H1 (cell line): ENCODE results near the gene FAT1. TPM values are rescaled to one million over a fixed set of nuclear protein-coding genes. Genes with fewer than 3 reads are reported as not detected.

Experiments
- CTCF ChIA-PET: fragments of 300-600 bp; sonication (Branson Sonifier 250); formaldehyde crosslinking; loops from one replicate; lab custom pipeline; 2021; ENCODE audit not compliant: partially characterized antibody; lab: Charles Lee
- POLR2A ChIA-PET: fragments of 300-600 bp; sonication (Branson Sonifier 250); formaldehyde crosslinking; loops from one replicate; lab custom pipeline; 2021; ENCODE audit warnings: inconsistent platforms; ENCODE audit not compliant: partially characterized antibody; lab: Charles Lee
- DNase-seq, 2 experiments: peaks; one replicate each; pipeline versions ENCODE4 v3.0.0 to v3.0.0-alpha.2; 2010 to 2022; ENCODE audit warnings: low spot score in 2 of 2, low read depth in 1 of 2, mixed read lengths in 1 of 2
- FAIRE-seq: peaks from 2 replicates; lab custom pipeline; 2011; peaks lifted over from hg19 to GRCh38; lab: Jason Lieb, UNC
- H2AFZ ChIP-seq: 2 replicates; pipeline ENCODE4 v1.8.1; 2012; ENCODE audit warnings: low read length, inconsistent platforms
- H2AK5ac ChIP-seq: 2 replicates; pipeline ENCODE4 v1.6.1; 2013; ENCODE audit warnings: low read depth, low read length
- H2BK120ac ChIP-seq: replicated peaks from 2 replicates; pipeline ENCODE3; 2013; ENCODE audit warnings: low read depth, low read length, inconsistent platforms
- H2BK12ac ChIP-seq: 2 replicates; pipeline ENCODE4 v1.6.1; 2013; ENCODE audit warnings: low read depth, low read length
- H2BK15ac ChIP-seq: 2 replicates; pipeline ENCODE4 v1.6.1; 2013; ENCODE audit warnings: low read length
- H2BK20ac ChIP-seq: 2 replicates; pipeline ENCODE4 v1.6.1; 2013; ENCODE audit warnings: low read length
- H2BK5ac ChIP-seq: 2 replicates; pipeline ENCODE4 v1.6.1; 2013; ENCODE audit warnings: low read depth, low read length
- H3K14ac ChIP-seq: 2 replicates; pipeline ENCODE4 v1.6.1; 2013; ENCODE audit warnings: inconsistent platforms; ENCODE audit not compliant: insufficient read length
- H3K18ac ChIP-seq: 2 replicates; pipeline ENCODE4 v1.6.1; 2013; ENCODE audit warnings: low read length; ENCODE audit errors: extremely low read depth
- H3K23ac ChIP-seq: 2 replicates; pipeline ENCODE4 v1.6.1; 2013; ENCODE audit warnings: inconsistent platforms; ENCODE audit not compliant: insufficient read length
- H3K23me2 ChIP-seq: 2 replicates; pipeline ENCODE4 v1.6.1; 2013; ENCODE audit warnings: low read depth, low read length
- H3K27ac ChIP-seq: 2 replicates; pipeline ENCODE4 v1.6.1; 2011; ENCODE audit warnings: low read depth, low read length, inconsistent platforms
- H3K27me3 ChIP-seq, 4 experiments: replicated peaks in 1 of 4; 1 replicate in 1 of 4; 2 replicates in 3 of 4; pipeline versions ENCODE4 v1.6.1 to v1.8.1; 2011 to 2013; ENCODE audit warnings: low read length in 3 of 4, mild to moderate bottlenecking in 3 of 4, inconsistent platforms in 2 of 4, mixed read lengths in 2 of 4, moderate library complexity in 1 of 4; ENCODE audit not compliant: control insufficient read depth in 3 of 4, insufficient read depth in 3 of 4; ENCODE audit errors: extremely low read depth in 1 of 4
- H3K36me3 ChIP-seq, 4 experiments: 2 replicates each; pipeline versions ENCODE4 v1.6.1 to v1.8.1; 2011 to 2013; ENCODE audit warnings: mild to moderate bottlenecking in 4 of 4, low read length in 3 of 4, moderate library complexity in 2 of 4, control low read depth in 1 of 4, inconsistent platforms in 1 of 4; ENCODE audit not compliant: insufficient read depth in 4 of 4, control insufficient read depth in 2 of 4
- H3K4ac ChIP-seq: replicated peaks from 2 replicates; pipeline ENCODE3; 2013; ENCODE audit warnings: low read length, low read depth, mixed read lengths, inconsistent platforms; ENCODE audit not compliant: insufficient read length
- H3K4me1 ChIP-seq, 4 experiments: replicated peaks in 1 of 4; 1 replicate in 1 of 4; 2 replicates in 3 of 4; pipeline versions ENCODE4 v1.6.1 to v1.8.1; 2011 to 2013; ENCODE audit warnings: low read length in 3 of 4, inconsistent platforms in 2 of 4, mixed read lengths in 1 of 4; ENCODE audit not compliant: insufficient read depth in 4 of 4, control insufficient read depth in 3 of 4
- H3K4me2 ChIP-seq, 2 experiments: 2 replicates each; pipeline versions ENCODE4 v1.6.1 to v1.8.1; 2011 to 2013; ENCODE audit warnings: low read depth in 2 of 2, low read length in 2 of 2, control low read depth in 1 of 2, inconsistent platforms in 1 of 2, mild to moderate bottlenecking in 1 of 2; ENCODE audit not compliant: insufficient read depth in 1 of 2
- H3K4me3 ChIP-seq, 4 experiments: fragments of 200-600, 300-600 bp in 1 of 4; sonication (generic), shearing (Covaris generic), sonication (Bioruptor Twin) in 1 of 4; 2 replicates each; pipeline versions ENCODE4 v1.5.1 to v1.8.1; 2011 to 2016; ENCODE audit warnings: low read length in 4 of 4, low read depth in 3 of 4, control low read depth in 2 of 4, inconsistent platforms in 2 of 4, mild to moderate bottlenecking in 2 of 4, mixed read lengths in 1 of 4, moderate library complexity in 1 of 4; ENCODE audit not compliant: insufficient read depth in 2 of 4; ENCODE audit errors: extremely low read depth in 1 of 4
- H3K56ac ChIP-seq: replicated peaks from 2 replicates; pipeline ENCODE3; 2013; ENCODE audit warnings: low read depth, mild to moderate bottlenecking, mixed read lengths, low read length, inconsistent platforms; ENCODE audit not compliant: insufficient read length
- H3K79me1 ChIP-seq: 2 replicates; pipeline ENCODE4 v1.6.1; 2013; ENCODE audit warnings: low read depth, low read length, control low read depth
- H3K79me2 ChIP-seq, 2 experiments: 2 replicates each; pipeline versions ENCODE4 v1.6.1 to v1.8.1; 2012 to 2013; ENCODE audit warnings: low read length in 2 of 2, mild to moderate bottlenecking in 2 of 2, inconsistent platforms in 1 of 2; ENCODE audit not compliant: insufficient read depth in 2 of 2, control insufficient read depth in 1 of 2
- H3K9ac ChIP-seq, 4 experiments: replicated peaks in 1 of 4; 1 replicate in 1 of 4; 2 replicates in 3 of 4; pipeline versions ENCODE4 v1.6.1 to v1.8.1; 2011 to 2013; ENCODE audit warnings: low read depth in 3 of 4, low read length in 3 of 4, control low read depth in 2 of 4, mild to moderate bottlenecking in 2 of 4, moderate library complexity in 2 of 4, inconsistent platforms in 1 of 4; ENCODE audit errors: extremely low read depth in 1 of 4
- H3K9me3 ChIP-seq, 2 experiments: 2 replicates each; pipeline versions ENCODE4 v1.6.1 to v1.8.1; 2012 to 2013; ENCODE audit warnings: mild to moderate bottlenecking in 2 of 2, moderate library complexity in 2 of 2, control low read depth in 1 of 2, inconsistent platforms in 1 of 2, low read depth in 1 of 2, low read length in 1 of 2, mixed read lengths in 1 of 2; ENCODE audit not compliant: insufficient read depth in 2 of 2
- H4K20me1 ChIP-seq, 2 experiments: replicated peaks in 1 of 2; 2 replicates each; pipeline versions ENCODE3 to v1.8.1; 2011 to 2013; ENCODE audit warnings: inconsistent platforms in 2 of 2, low read length in 2 of 2, mild to moderate bottlenecking in 1 of 2; ENCODE audit not compliant: insufficient read depth in 2 of 2, control insufficient read depth in 1 of 2
- H4K5ac ChIP-seq: 2 replicates; pipeline ENCODE4 v1.6.1; 2013; ENCODE audit warnings: low read length, low read depth, mixed read lengths, inconsistent platforms; ENCODE audit not compliant: insufficient read length
- H4K8ac ChIP-seq: 2 replicates; pipeline ENCODE4 v1.8.0; 2013; ENCODE audit warnings: mild to moderate bottlenecking, moderate library complexity, low read length, inconsistent platforms; ENCODE audit not compliant: insufficient read depth; ENCODE audit errors: extremely low read depth
- H4K91ac ChIP-seq: replicated peaks from 2 replicates; pipeline ENCODE3; 2013; ENCODE audit warnings: low read length, mixed read lengths, inconsistent platforms; ENCODE audit not compliant: insufficient read length
- CEBPB ChIP-seq: IDR thresholded peaks from 2 replicates; pipeline ENCODE4 v1.6.1; 2012; ENCODE audit warnings: low read depth, low read length
- GTF2F1 ChIP-seq: IDR thresholded peaks from 2 replicates; pipeline ENCODE4 v1.6.1; 2012; ENCODE audit warnings: low read depth, low read length, improper control_type of control experiment, borderline replicate concordance
- JUN ChIP-seq: IDR thresholded peaks from 2 replicates; pipeline ENCODE4 v1.6.1; 2011; ENCODE audit warnings: low read depth, mild to moderate bottlenecking, improper control_type of control experiment, low read length
- NRF1 ChIP-seq: IDR thresholded peaks from 2 replicates; pipeline ENCODE4 v1.6.1; 2011; ENCODE audit warnings: mild to moderate bottlenecking, low read depth, low read length, improper control_type of control experiment
- RXRA ChIP-seq: IDR thresholded peaks from 2 replicates; pipeline ENCODE4 v1.6.1; 2011; ENCODE audit warnings: low read depth, mild to moderate bottlenecking, low read length, moderate library complexity; ENCODE audit not compliant: insufficient read depth
- SP1 ChIP-seq: IDR thresholded peaks from 2 replicates; pipeline ENCODE4 v1.6.1; 2011; ENCODE audit warnings: low read depth, low read length
- SP2 ChIP-seq: IDR thresholded peaks from 2 replicates; pipeline ENCODE4 v1.6.1; 2012; ENCODE audit warnings: mild to moderate bottlenecking, low read length, inconsistent platforms
- WGBS, 2 experiments: shearing (Covaris generic) in 1 of 2; methylation state at CpG; one replicate each; pipeline versions ENCODE4 v1.1.6 to v1.1.7; 2013 to 2015; ENCODE audit warnings: low lambda C conversion rate in 2 of 2, mixed read lengths in 2 of 2, inconsistent platforms in 1 of 2, low coverage in 1 of 2, missing lambda C conversion rate in 1 of 2; ENCODE audit not compliant: insufficient replicate concordance in 2 of 2, insufficient coverage in 1 of 2, insufficient read length in 1 of 2; ENCODE audit errors: extremely low coverage in 1 of 2, missing lambda C conversion rate in 1 of 2; 5-methylcytosine and 5-hydroxymethylcytosine counted together
- polyA plus RNA-seq, 7 experiments: library from polyadenylated mRNA; depleted of rRNA in 3 of 7; stranded (reverse) in 5 of 7; unstranded in 2 of 7; fragments of >200 nt in 5 of 7; fragments of 200-250 nt in 2 of 7; gene quantifications; 1 replicate in 5 of 7; 2 replicates in 1 of 7; 4 replicates in 1 of 7; pipeline versions ENCODE4 v1.2.1 to v1.2.3, GENCODE V29; 2011 to 2013; ENCODE audit warnings: missing spikeins in 2 of 7, mixed read lengths in 2 of 7
- total RNA-seq: library from RNA; stranded (reverse); fragmentation: NEBNext Ultra II Directional; extraction: Animal tissue kit (Norgen Biotek cat#: 25700); gene quantifications from 2 replicates; pipeline ENCODE4 v1.2.1, GENCODE V29; 2021
- TF ChIP-seq, protein P1 (sequence below): IDR thresholded peaks from 2 replicates; pipeline ENCODE4 v1.6.1; 2012; ENCODE audit warnings: low read length, inconsistent platforms
- TF ChIP-seq, protein P2 (sequence below): IDR thresholded peaks from 2 replicates; pipeline ENCODE4 v1.6.1; 2011; ENCODE audit warnings: low read length, improper control_type of control experiment
- TF ChIP-seq, protein P3 (sequence below), 3 experiments: IDR thresholded peaks; 1 replicate in 2 of 3; 2 replicates in 1 of 3; pipeline versions ENCODE4 v1.5.1 to v1.6.1; 2011; ENCODE audit warnings: low read length in 3 of 3, mild to moderate bottlenecking in 3 of 3, inconsistent platforms in 2 of 3, low read depth in 1 of 3, moderate library complexity in 1 of 3; ENCODE audit not compliant: insufficient read depth in 1 of 3; ENCODE audit errors: control extremely low read depth in 1 of 3

Gene FAT1
- total and polyA plus RNA-seq, 2 of the 8 experiments (the other 6 are each of a cell fraction or from before 2014, with no cell fraction given) = 94.4 to 137 TPM

DNA sequence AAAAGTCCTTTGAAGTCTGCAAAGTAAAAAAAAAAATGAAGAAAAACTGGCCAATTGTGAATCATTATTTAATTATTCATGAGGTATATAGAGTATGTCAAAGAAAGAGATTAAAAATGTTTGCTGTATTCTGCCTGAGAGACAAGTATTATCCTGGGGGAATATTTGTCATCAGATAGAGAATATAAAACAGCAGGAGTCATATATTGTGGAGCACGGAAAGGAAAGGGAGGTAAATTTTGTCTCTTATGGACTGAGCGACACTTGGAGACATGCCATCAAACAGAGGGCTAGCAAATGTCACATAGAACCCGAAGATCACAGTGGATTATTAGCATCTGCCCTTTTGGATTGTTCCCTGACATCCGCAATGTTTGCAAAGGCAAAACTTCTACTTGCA lies 39.2 kb upstream of the FAT1 start:
- Histone ChIP-seq H3K4me3 (no peak overlapping the region), H4K20me1 (no peaks in the 10 kb centered on the region), H3K4ac (no peak overlapping the region), H2BK20ac (no peak overlapping the region), H3K9ac (no peak overlapping the region), H3K27ac (no peak overlapping the region), H3K18ac (no peak overlapping the region), H2AK5ac (no peak overlapping the region), H2BK12ac (no peak overlapping the region), H4K8ac (no peak overlapping the region), H3K9me3 (no peaks in the 10 kb centered on the region), H3K23me2 (no peaks in the 10 kb centered on the region), H4K5ac (no peak overlapping the region), H3K56ac (no peak overlapping the region), H3K14ac (no peak overlapping the region), H3K4me2 (no peak overlapping the region), H2BK5ac (no peak overlapping the region), H3K79me1 (no peaks in the 10 kb centered on the region), H3K79me2 (no peaks in the 10 kb centered on the region), H3K4me1 (peaks cover 0 to 2% (median 0%) of the 10 kb centered on the region in 4 experiments; a peak in 2 of 7 replicates), H2BK15ac (no peak overlapping the region), H3K23ac (no peak overlapping the region), H3K27me3 (no peaks in the 10 kb centered on the region), H3K36me3 (no peaks in the 10 kb centered on the region), H4K91ac (no peak overlapping the region), H2BK120ac (no peak overlapping the region), H2AFZ (no peak overlapping the region)
- CTCF ChIA-PET = no interaction called here
- DNase-seq (no peak), FAIRE-seq (no peak)
- POLR2A ChIA-PET = no interaction called here
- WGBS, 2 experiments = 92% methylated on average over 4 of the region's 4 CpGs; no CpG with 5 or more reads in 1 of the 2 experiments
- no peak for TF ChIP-seq JUN
- TF ChIP-seq, protein P1, sequence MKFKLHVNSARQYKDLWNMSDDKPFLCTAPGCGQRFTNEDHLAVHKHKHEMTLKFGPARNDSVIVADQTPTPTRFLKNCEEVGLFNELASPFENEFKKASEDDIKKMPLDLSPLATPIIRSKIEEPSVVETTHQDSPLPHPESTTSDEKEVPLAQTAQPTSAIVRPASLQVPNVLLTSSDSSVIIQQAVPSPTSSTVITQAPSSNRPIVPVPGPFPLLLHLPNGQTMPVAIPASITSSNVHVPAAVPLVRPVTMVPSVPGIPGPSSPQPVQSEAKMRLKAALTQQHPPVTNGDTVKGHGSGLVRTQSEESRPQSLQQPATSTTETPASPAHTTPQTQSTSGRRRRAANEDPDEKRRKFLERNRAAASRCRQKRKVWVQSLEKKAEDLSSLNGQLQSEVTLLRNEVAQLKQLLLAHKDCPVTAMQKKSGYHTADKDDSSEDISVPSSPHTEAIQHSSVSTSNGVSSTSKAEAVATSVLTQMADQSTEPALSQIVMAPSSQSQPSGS = no peak
- no peak for TF ChIP-seq GTF2F1
- TF ChIP-seq RXRA = no peak
- TF ChIP-seq, protein P2, sequence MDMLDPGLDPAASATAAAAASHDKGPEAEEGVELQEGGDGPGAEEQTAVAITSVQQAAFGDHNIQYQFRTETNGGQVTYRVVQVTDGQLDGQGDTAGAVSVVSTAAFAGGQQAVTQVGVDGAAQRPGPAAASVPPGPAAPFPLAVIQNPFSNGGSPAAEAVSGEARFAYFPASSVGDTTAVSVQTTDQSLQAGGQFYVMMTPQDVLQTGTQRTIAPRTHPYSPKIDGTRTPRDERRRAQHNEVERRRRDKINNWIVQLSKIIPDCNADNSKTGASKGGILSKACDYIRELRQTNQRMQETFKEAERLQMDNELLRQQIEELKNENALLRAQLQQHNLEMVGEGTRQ = no peak
- TF ChIP-seq SP2 = no peak
- no peak for TF ChIP-seq NRF1
- TF ChIP-seq, protein P3, sequence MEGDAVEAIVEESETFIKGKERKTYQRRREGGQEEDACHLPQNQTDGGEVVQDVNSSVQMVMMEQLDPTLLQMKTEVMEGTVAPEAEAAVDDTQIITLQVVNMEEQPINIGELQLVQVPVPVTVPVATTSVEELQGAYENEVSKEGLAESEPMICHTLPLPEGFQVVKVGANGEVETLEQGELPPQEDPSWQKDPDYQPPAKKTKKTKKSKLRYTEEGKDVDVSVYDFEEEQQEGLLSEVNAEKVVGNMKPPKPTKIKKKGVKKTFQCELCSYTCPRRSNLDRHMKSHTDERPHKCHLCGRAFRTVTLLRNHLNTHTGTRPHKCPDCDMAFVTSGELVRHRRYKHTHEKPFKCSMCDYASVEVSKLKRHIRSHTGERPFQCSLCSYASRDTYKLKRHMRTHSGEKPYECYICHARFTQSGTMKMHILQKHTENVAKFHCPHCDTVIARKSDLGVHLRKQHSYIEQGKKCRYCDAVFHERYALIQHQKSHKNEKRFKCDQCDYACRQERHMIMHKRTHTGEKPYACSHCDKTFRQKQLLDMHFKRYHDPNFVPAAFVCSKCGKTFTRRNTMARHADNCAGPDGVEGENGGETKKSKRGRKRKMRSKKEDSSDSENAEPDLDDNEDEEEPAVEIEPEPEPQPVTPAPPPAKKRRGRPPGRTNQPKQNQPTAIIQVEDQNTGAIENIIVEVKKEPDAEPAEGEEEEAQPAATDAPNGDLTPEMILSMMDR (IDR thresholded peaks at IDR 0.05; ENCODE audit: control extremely low read depth in 1 of 3, insufficient read depth in 1 of 3, low read depth in 1 of 3, low read length in 3 of 3) = no peak
- no peak for TF ChIP-seq SP1
- no peak for TF ChIP-seq CEBPB
